Activated B cell treated with CpG ODN at 0.5 μM for 24 hours (primary cell): ENCODE data around the gene ANAPC16. TPM values are rescaled to one million over a fixed set of nuclear protein-coding genes. Genes with fewer than 3 reads are reported as not detected.

Experiments used
- ATAC-seq: fragments of 200-7000 bp; cut with Tn5 transposase; one replicate; pipeline ENCODE4 v1.10.0; 2021; ENCODE audit warnings: low read depth, mild to moderate bottlenecking, moderate library complexity
- CTCF ChIA-PET: fragments of 350-600 bp; sonication (Branson Sonifier 250); formaldehyde crosslinking; loops from one replicate; lab custom pipeline; 2021; ENCODE audit warnings: antibody characterized with exemption; lab: Charles Lee
- POLR2A ChIA-PET: fragments of 350-600 bp; sonication (Branson Sonifier 250); formaldehyde crosslinking; loops from one replicate; lab custom pipeline; 2021; ENCODE audit warnings: antibody characterized with exemption; lab: Charles Lee
- DNase-seq: peaks from one replicate; pipeline ENCODE4 v3.0.0; 2022
- H3K27ac Mint-ChIP-seq: one replicate; pipeline ENCODE4 v1.8.0; 2020; ENCODE audit warnings: mixed read lengths
- H3K27me3 Mint-ChIP-seq: one replicate; pipeline ENCODE4 v1.8.0; 2021; ENCODE audit warnings: mixed read lengths
- H3K36me3 Mint-ChIP-seq: one replicate; pipeline ENCODE4 v1.8.0; 2021; ENCODE audit warnings: low read depth, mixed read lengths
- H3K4me1 Mint-ChIP-seq: one replicate; pipeline ENCODE4 v1.8.0; 2021; ENCODE audit warnings: mixed read lengths
- H3K4me3 Mint-ChIP-seq: one replicate; pipeline ENCODE4 v1.8.0; 2020; ENCODE audit warnings: mild to moderate bottlenecking, mixed read lengths
- H3K9me3 Mint-ChIP-seq: one replicate; pipeline ENCODE4 v1.8.0; 2020; ENCODE audit warnings: mixed read lengths
- CTCF ChIP-seq: fragments of 200-600 bp; IDR thresholded peaks from one replicate; pipeline ENCODE4 v1.8.0; 2022; ENCODE audit warnings: antibody characterized with exemption, mild to moderate bottlenecking
- intact Hi-C: fragments of 100-400 bp; cut with micrococcal nuclease; formaldehyde crosslinking; loops from one replicate; pipeline ENCODE4 v1.15.1; 2024
- total RNA-seq: library from RNA; stranded (reverse); gene quantifications from 2 replicates; pipeline ENCODE4 v1.2.3, GENCODE V29; 2022

The ANAPC16 gene
- total RNA-seq, 1 donor from 2014 or later: 137 TPM

- H3K27me3 Mint-ChIP-seq: no peaks in the 10 kb centered on the region
- no peak for TF ChIP-seq CTCF
- ChIA-PET CTCF (interaction anchor here (1.4 kb wide), 1 partner anchor 24 kb away, joined by 3 read pairs; no protein-coding TSS in a partner anchor), POLR2A (interaction anchor here (0.6 to 10.7 kb wide), 3 partner anchors 8 to 81 kb away, joined by 4 to 155 read pairs (median 85); partner anchors contain the start of gene DDIT4)
- no peaks in the 10 kb centered on the region for H3K36me3 Mint-ChIP-seq
- no peak for DNase-seq
- no peak overlapping the region for H3K27ac Mint-ChIP-seq
- H3K4me1 Mint-ChIP-seq: peaks cover 82% of the 10 kb centered on the region
- intact Hi-C loops: no loop called here
- no peak overlapping the region for H3K4me3 Mint-ChIP-seq
- ATAC-seq: no peak
- H3K9me3 Mint-ChIP-seq: no peaks in the 10 kb centered on the region
Measured at GRCh38 chr10:72251635-72252034, 35.8 kb downstream of the ANAPC16 start.

- peaks cover 80% of the 10 kb centered on the region for H3K4me1 Mint-ChIP-seq
- ChIA-PET CTCF (interaction anchor here (1.0 to 1.4 kb wide), 2 partner anchors 22 to 75 kb away, joined by 3 read pairs; no protein-coding TSS in a partner anchor), POLR2A (interaction anchor here (0.5 to 14.1 kb wide), 9 partner anchors 9 to 406 kb away, joined by 3 to 380 read pairs (median 5); partner anchors contain the start of gene DDIT4)
- no peak for TF ChIP-seq CTCF
- ATAC-seq: no peak
- peak overlapping the region; percentile 68 for H3K27ac Mint-ChIP-seq
- H3K4me3 Mint-ChIP-seq: no peak overlapping the region
- intact Hi-C loops: no loop called here
- DNase-seq: no peak
- H3K27me3 Mint-ChIP-seq: no peaks in the 10 kb centered on the region
- no peaks in the 10 kb centered on the region for H3K36me3 Mint-ChIP-seq
- no peaks in the 10 kb centered on the region for H3K9me3 Mint-ChIP-seq
Measured at GRCh38 chr10:72252972-72253371, 37.2 kb downstream of the ANAPC16 start.

- intact Hi-C loops: no loop called here
- H3K9me3 Mint-ChIP-seq: no peaks in the 10 kb centered on the region
- ATAC-seq: no peak
- H3K4me3 Mint-ChIP-seq: no peak overlapping the region
- POLR2A ChIA-PET: interaction anchor here (0.6 to 14.1 kb wide), 10 partner anchors 8 to 1751 kb away, joined by 3 to 380 read pairs (median 5); partner anchors contain the start of gene DDIT4
- no peaks in the 10 kb centered on the region for H3K27me3 Mint-ChIP-seq
- H3K27ac Mint-ChIP-seq: peak overlapping the region; percentile 68
- H3K4me1 Mint-ChIP-seq: peaks cover 75% of the 10 kb centered on the region
- no peak for TF ChIP-seq CTCF
- CTCF ChIA-PET: interaction anchor here (1.0 kb wide), 2 partner anchors 75 to 79 kb away, joined by 3 to 4 read pairs; no protein-coding TSS in a partner anchor
- H3K36me3 Mint-ChIP-seq: no peaks in the 10 kb centered on the region
- no peak for DNase-seq
Measured at GRCh38 chr10:72253578-72253977, 37.8 kb downstream of the ANAPC16 start.

- ChIA-PET POLR2A (interaction anchor here (0.6 to 14.1 kb wide), 21 partner anchors 9 to 80 kb away, joined by 3 to 380 read pairs (median 5); partner anchors contain the start of genes ASCC1 and DDIT4), CTCF (interaction anchor here (1.0 to 1.6 kb wide), 2 partner anchors 77 to 82 kb away, joined by 3 to 4 read pairs; no protein-coding TSS in a partner anchor)
Measured at GRCh38 chr10:72254813-72255568, 39.2 kb downstream of the ANAPC16 start.

More at GRCh38 chr10:72254813-72255568, 39.2 kb downstream of the ANAPC16 start:
- Mint-ChIP-seq H3K4me3 (no peak overlapping the region), H3K36me3 (no peaks in the 10 kb centered on the region), H3K4me1 (peaks cover 76% of the 10 kb centered on the region), H3K27me3 (no peaks in the 10 kb centered on the region), H3K27ac (peak overlapping the region; percentile 83), H3K9me3 (no peaks in the 10 kb centered on the region)
- no peak for ATAC-seq
- intact Hi-C loops: no loop called here
- no peak for TF ChIP-seq CTCF
- no peak for DNase-seq
